HG03521 (cell line): ENCODE measurements around the gene UBIAD1.
"Not testable (repeated sequence)": the region's sequence is repeated elsewhere in the genome, so short reads cannot be mapped to it uniquely, and the experiment has no call there.

ENCODE experiments used
- ATAC-seq: cut with Tn5 transposase; IDR thresholded peaks from one replicate; pipeline ENCODE4 v1.9.1; 2021; ENCODE audit warnings: mild to moderate bottlenecking, moderate library complexity; ENCODE audit not compliant: unreplicated experiment

UBIAD1 gene

GRCh38 chr1:11272832-11273594, at the start of gene UBIAD1:
Gene UBIAD1, plus strand, starts transcription at chr1:11273198. Its CDS starts 334 bp downstream, at chr1:11273532.
- ATAC-seq = peak; percentile 87

- peak; percentile 50 for ATAC-seq
Measured at GRCh38 chr1:11227106-11228077, 45.6 kb upstream of the UBIAD1 start.

- ATAC-seq = no peak
Measured at GRCh38 chr1:11229203-11229602, 43.8 kb upstream of the UBIAD1 start.

- no peak for ATAC-seq
Measured at GRCh38 chr1:11233208-11233607, 39.8 kb upstream of the UBIAD1 start.

GRCh38 chr1:11237356-11237755, 35.6 kb upstream of the UBIAD1 start:
- ATAC-seq = no peak

- no peak for ATAC-seq
Measured at GRCh38 chr1:11238311-11238710, 34.7 kb upstream of the UBIAD1 start.

GRCh38 chr1:11245248-11245647, 27.8 kb upstream of the UBIAD1 start:
- no peak for ATAC-seq

GRCh38 chr1:11245904-11246719, 26.9 kb upstream of the UBIAD1 start:
- no peak for ATAC-seq

- no peak for ATAC-seq
Measured at GRCh38 chr1:11248169-11248568, 24.8 kb upstream of the UBIAD1 start.

GRCh38 chr1:11252538-11252937, 20.5 kb upstream of the UBIAD1 start:
- no peak for ATAC-seq

- ATAC-seq = no peak
Measured at GRCh38 chr1:11253226-11253625, 19.8 kb upstream of the UBIAD1 start.

- ATAC-seq = no peak
Measured at GRCh38 chr1:11256299-11256698, 16.7 kb upstream of the UBIAD1 start.

- ATAC-seq = peak; percentile 98
Measured at GRCh38 chr1:11262171-11263049, 10.6 kb upstream of the UBIAD1 start, which contains the start of gene MTOR. Gene MTOR, minus strand, starts transcription at chr1:11262551. Its CDS starts 3,142 bp downstream, at chr1:11259409.

GRCh38 chr1:11266268-11267074, 6.5 kb upstream of the UBIAD1 start:
- ATAC-seq = no peak

- not testable (repeated sequence) for ATAC-seq
Measured at GRCh38 chr1:11267350-11268337, 5.4 kb upstream of the UBIAD1 start.

- no peak for ATAC-seq
Measured at GRCh38 chr1:11272544-11272831, 510 bp upstream of the UBIAD1 start.

GRCh38 chr1:11273595-11274234, 717 bp downstream of the UBIAD1 start:
- ATAC-seq = no peak

- no peak for ATAC-seq
Measured at GRCh38 chr1:11279152-11279551, 6.2 kb downstream of the UBIAD1 start.
